IPS-18c (cell line): ENCODE results near the gene CRIM1.

Experiments
- H3K4me3 ChIP-seq: 2 replicates; pipeline ENCODE4 v1.7.0; 2013; ENCODE audit warnings: low read depth, mild to moderate bottlenecking, low read length, moderate library complexity; ENCODE audit not compliant: insufficient read depth
- H3K9me3 ChIP-seq: one replicate; pipeline ENCODE4 v1.6.1; 2013; ENCODE audit warnings: mild to moderate bottlenecking, low read length, moderate library complexity; ENCODE audit not compliant: control insufficient read depth, insufficient read depth

The CRIM1 gene

GRCh38 chr2:36560726-36561125 is 205.1 kb downstream of the CRIM1 start:
- Histone ChIP-seq H3K9me3 (no peaks in the 10 kb centered on the region), H3K4me3 (no peak overlapping the region)

- Histone ChIP-seq H3K9me3 (no peaks in the 10 kb centered on the region), H3K4me3 (no peak overlapping the region)
Measured at GRCh38 chr2:36561237-36561944, 205.8 kb downstream of the CRIM1 start.

GRCh38 chr2:36562240-36562639 is 206.7 kb downstream of the CRIM1 start:
- no peaks in the 10 kb centered on the region for H3K9me3 ChIP-seq
- no peak overlapping the region for H3K4me3 ChIP-seq

DNA sequence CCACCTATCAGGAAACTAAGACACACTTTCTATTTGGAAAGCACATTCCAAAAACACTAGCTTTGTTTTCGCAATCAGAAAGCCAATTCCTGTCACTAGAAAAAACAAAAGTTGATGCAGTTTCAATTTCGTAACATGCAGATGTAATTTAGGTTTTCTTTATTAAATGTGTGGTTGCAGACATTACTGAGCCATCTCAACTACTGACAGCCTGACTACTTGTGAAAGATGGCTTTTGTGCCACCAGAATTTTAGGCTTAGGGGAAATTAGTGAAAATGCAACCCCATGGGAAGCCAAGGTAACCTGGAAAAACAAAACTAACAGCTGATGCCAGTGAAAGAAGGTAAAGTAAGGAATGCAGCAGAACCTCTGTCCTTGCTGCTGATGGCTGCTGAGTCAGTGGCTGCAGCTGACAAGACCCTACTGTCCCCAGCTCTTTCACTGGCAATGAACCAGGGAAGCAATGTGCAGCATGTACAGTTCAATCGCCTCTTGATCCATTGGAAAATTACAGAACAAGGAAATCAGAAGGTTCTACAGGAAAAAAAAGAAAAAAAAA is 207.5 kb downstream of the CRIM1 start:
- H3K9me3 ChIP-seq, result no peaks in the 10 kb centered on the region
- no peak overlapping the region for H3K4me3 ChIP-seq

DNA sequence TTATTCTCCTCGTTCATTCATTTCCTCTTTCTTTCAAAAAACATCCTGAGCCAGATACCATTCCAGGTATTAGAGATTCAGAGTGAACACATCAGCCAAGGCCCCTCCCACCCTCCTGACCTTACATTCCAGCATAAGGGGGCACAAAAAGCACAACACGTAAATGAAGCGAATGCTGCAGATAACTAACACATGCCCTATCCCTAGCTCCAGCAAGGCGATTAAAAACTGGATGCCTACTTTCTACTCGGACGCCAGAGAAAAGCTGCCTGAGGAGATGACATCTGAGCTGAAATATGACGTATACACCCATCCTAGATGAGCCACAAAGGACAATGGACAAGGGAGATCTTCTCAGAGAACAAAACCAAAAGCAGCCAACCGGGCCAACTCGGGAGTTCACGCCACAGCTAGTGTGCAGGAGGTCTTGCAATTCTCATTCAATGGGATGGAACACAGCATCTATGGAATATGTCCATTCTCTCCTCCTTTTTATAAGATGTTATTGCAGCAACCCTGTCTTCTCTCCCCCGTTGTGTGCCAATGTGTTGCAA is 208.9 kb downstream of the CRIM1 start:
- H3K9me3 ChIP-seq, result no peaks in the 10 kb centered on the region
- H3K4me3 ChIP-seq, result no peak overlapping the region

- no peaks in the 10 kb centered on the region for H3K9me3 ChIP-seq
- H3K4me3 ChIP-seq, result no peak overlapping the region
Measured at GRCh38 chr2:36565712-36566111, 210.1 kb downstream of the CRIM1 start.

DNA sequence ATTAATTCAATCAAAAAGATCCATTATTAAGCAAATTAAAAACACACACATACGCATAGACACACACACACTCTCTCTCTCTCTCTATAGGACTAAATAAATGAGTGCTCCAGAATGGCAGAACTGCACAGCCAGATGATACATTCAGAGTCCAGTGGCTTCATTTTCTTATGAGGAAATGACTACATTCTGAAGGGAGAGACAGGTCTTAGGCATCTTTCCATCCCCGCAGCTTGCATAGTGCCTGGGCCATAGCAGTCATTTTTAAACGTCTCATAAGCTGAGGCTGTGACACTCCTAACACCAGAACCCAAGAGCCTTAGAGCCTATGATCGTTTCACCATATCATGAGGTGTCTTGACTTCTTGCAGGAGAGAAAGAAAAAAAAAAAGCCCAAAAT is 211.3 kb downstream of the CRIM1 start:
- no peak overlapping the region for H3K4me3 ChIP-seq

GRCh38 chr2:36567711-36568408 is 212.3 kb downstream of the CRIM1 start:
- Histone ChIP-seq H3K4me3 (no peak overlapping the region), H3K9me3 (no peaks in the 10 kb centered on the region)

More for the DNA sequence above, 211.3 kb downstream of the CRIM1 start:
- no peaks in the 10 kb centered on the region for H3K9me3 ChIP-seq

DNA sequence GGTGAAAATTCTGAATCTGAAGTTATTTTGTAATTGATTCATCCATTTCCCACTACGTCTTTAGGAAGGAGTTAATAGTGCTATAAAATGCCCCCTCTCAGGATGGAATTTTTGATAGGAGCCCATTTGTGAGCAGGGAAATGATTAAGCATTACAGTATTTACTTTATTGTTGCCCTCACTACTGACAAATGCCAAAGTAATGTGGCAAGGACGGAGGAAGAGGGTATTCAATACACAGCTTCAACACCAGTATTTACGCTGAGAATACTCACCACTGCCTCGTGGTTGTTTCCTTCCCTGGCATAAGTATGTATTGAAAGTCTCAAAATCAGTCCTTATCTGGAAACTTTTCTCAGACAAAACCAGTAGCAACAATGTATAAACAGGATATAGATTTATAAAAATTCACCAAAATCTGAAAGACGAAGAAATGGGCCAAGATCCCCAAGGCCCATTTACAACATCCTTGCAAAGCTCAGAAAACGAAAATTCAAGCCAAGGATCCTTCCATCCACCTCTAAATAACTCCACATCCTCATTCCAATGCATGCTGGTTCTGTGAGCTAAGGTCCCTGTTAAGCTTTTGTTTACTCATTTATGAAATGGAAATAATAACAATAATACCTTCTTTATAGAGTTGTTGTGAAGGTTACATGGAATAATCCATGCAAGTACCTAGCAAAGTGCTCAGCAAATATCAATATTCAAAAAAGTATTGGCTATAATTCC is 213.1 kb downstream of the CRIM1 start:
- Histone ChIP-seq H3K9me3 (no peaks in the 10 kb centered on the region), H3K4me3 (no peak overlapping the region)

DNA sequence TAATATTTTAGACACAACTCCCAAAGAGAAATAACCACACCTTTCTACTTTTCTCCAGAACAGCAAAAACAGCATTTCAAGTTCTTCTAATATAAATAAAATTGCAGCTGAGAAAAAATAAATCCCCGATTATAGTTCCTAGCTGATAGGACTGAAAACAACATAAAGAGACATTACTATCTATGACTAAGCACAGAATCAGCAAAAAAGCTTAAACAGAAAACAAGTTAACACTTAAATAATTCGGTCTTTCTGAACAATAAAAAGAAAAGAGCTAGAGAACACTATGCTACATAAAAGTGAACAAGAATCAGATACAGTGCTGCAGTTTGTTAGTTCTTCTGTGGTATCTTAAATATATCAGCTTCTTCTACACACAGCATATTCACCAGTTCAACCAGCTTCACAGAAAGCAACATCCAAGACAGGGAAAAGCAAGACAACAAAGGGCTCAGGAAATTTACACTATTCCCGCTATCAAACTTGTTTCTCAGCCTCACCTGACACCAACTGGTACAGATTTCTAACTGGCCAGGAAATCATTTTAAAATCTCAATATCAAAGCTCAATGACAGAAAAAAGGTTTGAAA is 213.8 kb downstream of the CRIM1 start:
- no peaks in the 10 kb centered on the region for H3K9me3 ChIP-seq
- H3K4me3 ChIP-seq, result no peak overlapping the region

GRCh38 chr2:36570416-36570815 is 214.8 kb downstream of the CRIM1 start:
- H3K4me3 ChIP-seq, result no peak overlapping the region
- H3K9me3 ChIP-seq, result no peaks in the 10 kb centered on the region

DNA sequence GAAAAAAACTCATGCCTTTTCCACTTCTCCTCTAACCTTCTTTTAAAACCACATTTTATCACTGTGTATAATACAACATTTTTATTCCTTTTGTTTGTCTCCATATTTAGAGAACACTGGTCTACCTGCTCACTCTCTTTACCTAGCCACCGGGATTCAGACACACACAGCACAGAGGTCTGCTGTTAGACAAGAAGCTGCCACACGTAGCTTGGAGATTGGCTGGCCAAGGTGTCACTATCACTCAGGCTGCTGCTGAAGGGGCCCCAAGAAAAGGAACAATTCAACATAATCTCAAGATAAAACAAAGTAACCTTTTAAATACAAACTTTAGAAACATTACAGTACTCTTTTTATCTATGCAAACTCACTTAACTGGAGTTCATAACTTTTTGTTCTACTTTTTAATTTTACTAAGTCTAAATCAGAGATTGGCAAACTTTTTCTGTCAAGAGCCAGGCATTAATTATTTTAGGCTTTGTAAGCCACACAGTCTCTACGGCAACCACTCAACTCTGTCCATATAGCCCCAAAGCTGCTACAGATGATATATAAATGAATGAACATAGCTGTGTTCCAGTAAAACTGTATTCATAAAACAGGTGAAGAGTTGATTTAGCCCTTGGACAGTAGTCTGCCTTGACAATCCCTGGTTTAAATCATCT is 216.6 kb downstream of the CRIM1 start:
- Histone ChIP-seq H3K4me3 (no peak overlapping the region), H3K9me3 (no peaks in the 10 kb centered on the region)

- H3K9me3 ChIP-seq, result no peaks in the 10 kb centered on the region
- H3K4me3 ChIP-seq, result no peak overlapping the region
Measured at GRCh38 chr2:36572719-36573059, 217.1 kb downstream of the CRIM1 start.

DNA sequence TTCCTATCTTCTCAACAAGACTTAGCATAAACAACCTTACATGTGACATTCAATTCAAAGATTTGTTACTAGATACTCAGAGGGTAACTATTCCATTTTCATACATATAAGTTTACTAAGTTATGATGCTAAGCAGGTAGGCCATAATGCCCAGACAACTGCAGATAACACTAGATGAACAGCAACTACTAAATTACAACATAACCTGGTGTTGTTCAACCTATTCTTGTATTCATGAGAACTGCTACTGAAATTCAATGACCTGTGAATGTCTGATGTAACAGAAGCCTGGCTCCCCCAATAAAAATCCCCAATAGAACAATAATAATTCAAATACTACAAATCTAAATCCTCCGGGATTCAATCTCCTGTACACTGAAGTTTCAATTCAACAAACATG is 217.6 kb downstream of the CRIM1 start:
- Histone ChIP-seq H3K4me3 (no peak overlapping the region), H3K9me3 (no peaks in the 10 kb centered on the region)

DNA sequence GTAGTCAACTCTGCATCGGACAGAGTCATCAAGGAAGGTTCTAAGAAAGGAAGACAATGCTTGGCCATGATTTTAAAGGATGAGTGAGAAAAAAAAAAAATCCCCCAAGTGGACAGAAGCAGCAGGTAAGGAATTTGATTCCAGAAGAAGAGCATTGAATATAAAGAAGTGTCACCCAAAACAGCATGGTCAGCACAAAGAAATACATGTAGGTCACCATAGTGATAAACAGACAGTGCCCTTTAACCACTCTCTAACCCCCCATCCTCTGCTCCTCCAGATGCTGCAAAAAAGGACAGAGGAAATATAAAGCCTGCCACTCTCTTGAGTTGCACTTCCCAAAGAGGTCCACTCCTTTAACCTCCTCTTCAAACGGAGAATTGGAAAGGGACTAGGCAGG is 219.0 kb downstream of the CRIM1 start:
- Histone ChIP-seq H3K9me3 (no peaks in the 10 kb centered on the region), H3K4me3 (no peak overlapping the region)

DNA sequence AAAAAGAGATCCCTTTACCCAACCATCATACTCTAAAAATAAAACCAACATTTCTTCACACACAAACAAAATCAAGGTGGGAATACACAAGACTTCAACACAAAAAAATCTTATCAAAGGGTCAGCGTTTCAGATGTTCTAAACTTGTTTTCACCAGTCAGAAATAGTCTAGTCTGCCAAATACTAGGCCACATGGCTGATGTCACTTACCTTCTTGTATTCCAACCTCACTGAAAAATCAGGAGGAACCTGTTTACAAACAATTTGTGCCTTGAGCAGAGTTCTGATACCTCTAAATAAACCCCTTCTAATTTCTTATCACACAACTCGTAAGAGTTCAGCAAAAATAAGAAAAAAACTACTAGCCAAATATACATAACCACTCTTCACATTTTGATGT is 222.3 kb downstream of the CRIM1 start:
- H3K4me3 ChIP-seq, result no peak overlapping the region
- H3K9me3 ChIP-seq, result no peaks in the 10 kb centered on the region
